NCI-H345 treated with DMSO at 0.1 percent for 48 hours (cell line): Measurements from ENCODE around the gene OSBPL6.
"Not testable (repeated sequence)": the region's sequence is repeated elsewhere in the genome, so short reads cannot be mapped to it uniquely, and the experiment has no call there.

Experiments used
- DNase-seq: peaks from one replicate; lab custom pipeline; 2025; ENCODE audit not compliant: unreplicated experiment; lab: John Stamatoyannopoulos, UW

Gene OSBPL6

GRCh38 chr2:178333851-178334250 is 139.5 kb downstream of the OSBPL6 start:
- no peak for DNase-seq

- no peak for DNase-seq
Observed at GRCh38 chr2:178335230-178335629, 140.9 kb downstream of the OSBPL6 start.

GRCh38 chr2:178344121-178344520 is 149.8 kb downstream of the OSBPL6 start:
- no peak for DNase-seq

GRCh38 chr2:178345951-178346350 is 151.6 kb downstream of the OSBPL6 start:
- DNase-seq, result no peak

GRCh38 chr2:178350051-178350450 is 155.7 kb downstream of the OSBPL6 start:
- no peak for DNase-seq

GRCh38 chr2:178357704-178358103 is 163.4 kb downstream of the OSBPL6 start:
- DNase-seq, result not testable (repeated sequence)

GRCh38 chr2:178359192-178359912 is 165.0 kb downstream of the OSBPL6 start:
- DNase-seq, result no peak

- no peak for DNase-seq
Observed at GRCh38 chr2:178361588-178361987, 167.3 kb downstream of the OSBPL6 start.

- no peak for DNase-seq
Observed at GRCh38 chr2:178363252-178363651, 168.9 kb downstream of the OSBPL6 start.

- no peak for DNase-seq
Observed at GRCh38 chr2:178365116-178365515, 170.8 kb downstream of the OSBPL6 start.

GRCh38 chr2:178366412-178366811 is 172.1 kb downstream of the OSBPL6 start:
- no peak for DNase-seq

GRCh38 chr2:178367344-178367743 is 173.0 kb downstream of the OSBPL6 start:
- DNase-seq, result no peak

GRCh38 chr2:178374865-178375264 is 180.6 kb downstream of the OSBPL6 start:
- no peak for DNase-seq

- no peak for DNase-seq
Observed at GRCh38 chr2:178377046-178377445, 182.7 kb downstream of the OSBPL6 start.

- no peak for DNase-seq
Observed at GRCh38 chr2:178379162-178380004, 185.1 kb downstream of the OSBPL6 start.

GRCh38 chr2:178380763-178381162 is 186.5 kb downstream of the OSBPL6 start:
- DNase-seq, result no peak

GRCh38 chr2:178383718-178384117 is 189.4 kb downstream of the OSBPL6 start:
- DNase-seq, result no peak

GRCh38 chr2:178385595-178386148 is 191.4 kb downstream of the OSBPL6 start:
- DNase-seq, result no peak

- no peak for DNase-seq
Observed at GRCh38 chr2:178386986-178387597, 192.8 kb downstream of the OSBPL6 start.

- no peak for DNase-seq
Observed at GRCh38 chr2:178388287-178388686, 194.0 kb downstream of the OSBPL6 start.

GRCh38 chr2:178391701-178392100 is 197.4 kb downstream of the OSBPL6 start:
- no peak for DNase-seq

GRCh38 chr2:178392215-178392614 is 197.9 kb downstream of the OSBPL6 start:
- no peak for DNase-seq
